IMR-90 (cell line): ENCODE measurements around the gene OR13C9. TPM values are rescaled to one million over a fixed set of nuclear protein-coding genes. Genes with fewer than 3 reads are reported as not detected.

Source experiments
- ATAC-seq: fragments of 200-7000 bp; cut with Tn5 transposase; 2 replicates; pipeline ENCODE4 v1.9.1; 2020; ENCODE audit warnings: low read depth, mild to moderate bottlenecking, moderate library complexity
- BruUV-seq: library from RNA; stranded (reverse); fragments of 400-500 nt; replicated peaks from 2 replicates; lab custom pipeline; 2021; lab: Mats Ljungman, UMichigan
- CTCF ChIA-PET: fragments of 300-600 bp; formaldehyde crosslinking; extraction: SDS; loops from one replicate; lab custom pipeline; 2021; ENCODE audit warnings: antibody characterized with exemption; lab: Yijun Ruan, JAX
- POLR2A ChIA-PET: fragments of 300-600 bp; sonication (Branson Sonifier 250); formaldehyde crosslinking; loops from one replicate; lab custom pipeline; 2022; ENCODE audit warnings: antibody characterized with exemption; ENCODE audit not compliant: unreplicated experiment; lab: Charles Lee
- DNase-seq: peaks from one replicate; pipeline ENCODE4 v3.0.0; 2013
- H2AFZ ChIP-seq: replicated peaks from 2 replicates; pipeline ENCODE3; 2013; ENCODE audit warnings: low read length, mild to moderate bottlenecking; ENCODE audit not compliant: poor library complexity
- H2AK5ac ChIP-seq: 2 replicates; pipeline ENCODE4 v1.6.1; 2013; ENCODE audit warnings: low read depth, low read length, inconsistent platforms
- H2AK9ac ChIP-seq: replicated peaks from 2 replicates; pipeline ENCODE3; 2013; ENCODE audit warnings: mild to moderate bottlenecking, low read depth, low read length, moderate library complexity; ENCODE audit not compliant: poor library complexity
- H2BK120ac ChIP-seq: 2 replicates; pipeline ENCODE4 v1.6.1; 2013; ENCODE audit warnings: low read depth, low read length, inconsistent platforms
- H2BK15ac ChIP-seq: 3 replicates; pipeline ENCODE4 v1.6.1; 2013; ENCODE audit warnings: low read depth, low read length, inconsistent platforms
- H2BK20ac ChIP-seq: 2 replicates; pipeline ENCODE4 v1.6.1; 2013; ENCODE audit warnings: low read depth, mild to moderate bottlenecking, inconsistent platforms, low read length, moderate library complexity
- H2BK5ac ChIP-seq: 2 replicates; pipeline ENCODE4 v1.6.1; 2013; ENCODE audit warnings: mild to moderate bottlenecking, low read depth, low read length, inconsistent platforms; ENCODE audit not compliant: poor library complexity, severe bottlenecking
- H3K14ac ChIP-seq: replicated peaks from 2 replicates; pipeline ENCODE4 v1.6.1; 2013; ENCODE audit warnings: low read depth, low read length, inconsistent platforms
- H3K18ac ChIP-seq: 2 replicates; pipeline ENCODE4 v1.6.1; 2013; ENCODE audit warnings: low read depth, low read length, control low read depth
- H3K23ac ChIP-seq: 2 replicates; pipeline ENCODE4 v1.6.1; 2013; ENCODE audit warnings: low read depth, low read length, inconsistent platforms
- H3K27ac ChIP-seq: 2 replicates; pipeline ENCODE4 v1.5.1; 2013; ENCODE audit warnings: mild to moderate bottlenecking, control low read depth, low read length; ENCODE audit not compliant: insufficient read depth
- H3K27me3 ChIP-seq: 2 replicates; pipeline ENCODE4 v1.6.1; 2013; ENCODE audit warnings: low read length; ENCODE audit not compliant: control insufficient read depth, insufficient read depth
- H3K36me3 ChIP-seq: 2 replicates; pipeline ENCODE4 v1.6.1; 2013; ENCODE audit warnings: low read length, mixed read lengths; ENCODE audit not compliant: control insufficient read depth, insufficient read depth
- H3K4ac ChIP-seq: 2 replicates; pipeline ENCODE4 v1.6.1; 2013; ENCODE audit warnings: low read depth, low read length, inconsistent platforms
- H3K4me1 ChIP-seq: 2 replicates; pipeline ENCODE4 v1.6.1; 2013; ENCODE audit warnings: low read length, mixed read lengths; ENCODE audit not compliant: control insufficient read depth, insufficient read depth
- H3K4me2 ChIP-seq: 2 replicates; pipeline ENCODE4 v1.6.1; 2013; ENCODE audit warnings: low read depth, mild to moderate bottlenecking, control low read depth, low read length, moderate library complexity
- H3K4me3 ChIP-seq: 2 replicates; pipeline ENCODE4 v1.5.1; 2013; ENCODE audit warnings: low read depth, mild to moderate bottlenecking, control low read depth, low read length, moderate library complexity; ENCODE audit not compliant: insufficient read depth
- H3K56ac ChIP-seq: 2 replicates; pipeline ENCODE4 v1.6.1; 2013; ENCODE audit warnings: low read length, inconsistent platforms; ENCODE audit not compliant: insufficient read depth; ENCODE audit errors: extremely low read depth
- H3K79me1 ChIP-seq, 2 experiments: 2 replicates each; pipeline ENCODE4 v1.6.1; 2013; ENCODE audit warnings: low read length in 2 of 2, inconsistent platforms in 1 of 2, low read depth in 1 of 2
- H3K9ac ChIP-seq: 2 replicates; pipeline ENCODE4 v1.6.1; 2013; ENCODE audit warnings: low read depth, low read length, control low read depth
- H3K9me1 ChIP-seq: 2 replicates; pipeline ENCODE4 v1.6.1; 2013; ENCODE audit warnings: low read length, inconsistent platforms; ENCODE audit not compliant: insufficient read depth
- H3K9me3 ChIP-seq: 2 replicates; pipeline ENCODE4 v1.6.1; 2013; ENCODE audit warnings: low read length; ENCODE audit not compliant: control insufficient read depth, insufficient read depth
- H4K20me1 ChIP-seq: 2 replicates; pipeline ENCODE4 v1.6.1; 2013; ENCODE audit warnings: low read length, inconsistent platforms; ENCODE audit not compliant: insufficient read depth
- H4K5ac ChIP-seq: 2 replicates; pipeline ENCODE4 v1.6.1; 2013; ENCODE audit warnings: mild to moderate bottlenecking, low read depth, low read length, control low read depth
- H4K8ac ChIP-seq, 2 experiments: 2 replicates each; pipeline ENCODE4 v1.6.1; 2013; ENCODE audit warnings: low read depth in 2 of 2, low read length in 2 of 2, control low read depth in 1 of 2, inconsistent platforms in 1 of 2
- H4K91ac ChIP-seq: 2 replicates; pipeline ENCODE4 v1.6.1; 2013; ENCODE audit warnings: low read depth, low read length, inconsistent platforms; ENCODE audit not compliant: insufficient read depth
- BHLHE40 ChIP-seq: fragments of 150-350 bp; IDR thresholded peaks from 2 replicates; pipeline ENCODE4 v1.6.1; 2016; ENCODE audit warnings: mild to moderate bottlenecking, low read depth, low read length
- CHD1 ChIP-seq: IDR thresholded peaks from 2 replicates; pipeline ENCODE4 v1.6.1; 2012; ENCODE audit warnings: low read depth, low read length, improper control_type of control experiment
- FOS ChIP-seq: fragments of 150-350 bp; IDR thresholded peaks from 2 replicates; pipeline ENCODE4 v1.6.1; 2016; ENCODE audit warnings: low read depth, low read length
- MAFK ChIP-seq: IDR thresholded peaks from 2 replicates; pipeline ENCODE4 v1.6.1; 2012; ENCODE audit warnings: low read depth, low read length, improper control_type of control experiment
- MAZ ChIP-seq: IDR thresholded peaks from 2 replicates; pipeline ENCODE4 v1.6.1; 2012; ENCODE audit warnings: low read depth, mild to moderate bottlenecking, low read length, improper control_type of control experiment, moderate library complexity, borderline replicate concordance
- MXI1 ChIP-seq: IDR thresholded peaks from 2 replicates; pipeline ENCODE4 v1.6.1; 2012; ENCODE audit warnings: low read depth, mild to moderate bottlenecking, low read length, moderate library complexity, borderline replicate concordance
- NFE2L2 ChIP-seq: fragments of 150-350 bp; IDR thresholded peaks from 2 replicates; pipeline ENCODE4 v1.6.1; 2016; ENCODE audit warnings: low read depth, mild to moderate bottlenecking, low read length
- RCOR1 ChIP-seq: IDR thresholded peaks from 2 replicates; pipeline ENCODE4 v1.6.1; 2012; ENCODE audit warnings: mild to moderate bottlenecking, low read length, improper control_type of control experiment; ENCODE audit not compliant: insufficient replicate concordance
- RFX5 ChIP-seq: IDR thresholded peaks from 2 replicates; pipeline ENCODE4 v1.8.0; 2012; ENCODE audit warnings: low read depth, mild to moderate bottlenecking, low read length, moderate library complexity
- USF2 ChIP-seq: fragments of 150-350 bp; IDR thresholded peaks from 2 replicates; pipeline ENCODE4 v1.6.1; 2017; ENCODE audit warnings: mild to moderate bottlenecking, antibody characterized with exemption, low read length, low read depth
- WGBS, 2 experiments: methylation state at CpG; one replicate each; pipeline versions ENCODE4 v1.1.5 to v1.1.7; 2013; ENCODE audit warnings: missing lambda C conversion rate in 2 of 2; ENCODE audit not compliant: insufficient read length in 1 of 2; ENCODE audit errors: extremely low coverage in 2 of 2; 5-methylcytosine and 5-hydroxymethylcytosine counted together
- dilution Hi-C: fragments of 300-500 bp; cut with HindIII; formaldehyde crosslinking; loops from one replicate; pipeline ENCODE4 v1.14.3; 2018; ENCODE audit warnings: low sequenced_read_pairs; ENCODE audit not compliant: unreplicated experiment
- in situ Hi-C: fragments of 300-500 bp; cut with MboI; formaldehyde crosslinking; loops from 3 replicates; pipeline ENCODE4 v1.14.3; 2019; ENCODE audit warnings: low sequenced_read_pairs, inconsistent platforms, mixed read lengths
- intact Hi-C: fragments of 100-400 bp; cut with micrococcal nuclease; formaldehyde crosslinking; loops from 2 replicates; pipeline ENCODE4 v1.10.0; 2022
- polyA plus RNA-seq, 3 experiments: library from polyadenylated mRNA; depleted of rRNA; stranded (reverse); fragments of >200 nt; gene quantifications; 2 replicates each; pipeline ENCODE4 v1.2.3, GENCODE V29; 2012; ENCODE audit warnings: low replicate concordance in 1 of 3
- total RNA-seq: library from RNA; depleted of rRNA; stranded (reverse); fragments of >200 nt; gene quantifications from 2 replicates; pipeline ENCODE4 v1.2.3, GENCODE V29; 2012
- TF ChIP-seq, protein P1 (sequence below): conservative IDR thresholded peaks from 2 replicates; pipeline ENCODE4 v1.5.1; 2012; ENCODE audit warnings: mild to moderate bottlenecking, low read depth, low read length, improper control_type of control experiment
- TF ChIP-seq, protein P2 (sequence below): fragments of 150-350 bp; IDR thresholded peaks from 2 replicates; pipeline ENCODE4 v1.6.1; 2016; ENCODE audit warnings: low read depth, mild to moderate bottlenecking, low read length, moderate library complexity, borderline replicate concordance

OR13C9 gene
- total and polyA plus RNA-seq, 2 of the 4 experiments (the other 2 are of a cell fraction) = not detected

DNA sequence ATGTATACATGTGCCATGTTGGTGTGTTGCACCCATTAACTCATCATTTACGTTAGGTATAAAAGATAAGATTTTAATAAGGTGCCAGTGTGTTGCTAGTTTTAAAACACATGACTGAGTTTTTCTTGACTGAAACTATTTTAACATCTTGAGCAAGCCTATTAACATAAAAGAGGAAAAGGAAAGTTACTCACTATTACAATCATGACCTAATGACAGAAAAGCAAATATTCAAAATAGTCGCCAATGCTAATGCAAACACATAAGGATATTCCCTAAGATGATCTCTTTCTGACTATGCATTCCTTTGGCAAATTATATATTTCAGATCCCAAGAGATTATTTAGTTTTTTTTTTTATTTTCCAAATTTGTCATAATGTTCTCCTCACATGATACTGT, 6.8 kb downstream of the OR13C9 start:
- Histone ChIP-seq H3K9ac (no peak overlapping the region), H3K14ac (no peak overlapping the region), H3K9me3 (0 out of 2 replicates have a peak, but pooled peaks cover 2% of the 10 kb centered on the region), H3K18ac (no peak overlapping the region), H3K79me1 (no peaks in the 10 kb centered on the region), H3K4me3 (no peak overlapping the region), H3K4ac (no peak overlapping the region), H2BK120ac (no peak overlapping the region), H3K36me3 (no peaks in the 10 kb centered on the region), H4K8ac (no peak overlapping the region), H2AK9ac (no peak overlapping the region), H3K4me1 (no peaks in the 10 kb centered on the region), H4K5ac (no peak overlapping the region), H3K27ac (no peak overlapping the region), H4K20me1 (no peaks in the 10 kb centered on the region), H2BK15ac (no peak overlapping the region), H4K91ac (no peak overlapping the region), H3K27me3 (no peaks in the 10 kb centered on the region), H2AFZ (no peak overlapping the region), H3K4me2 (no peak overlapping the region), H2BK20ac (no peak overlapping the region), H3K9me1 (no peaks in the 10 kb centered on the region), H3K56ac (no peak overlapping the region), H3K23ac (no peak overlapping the region), H2AK5ac (no peak overlapping the region), H2BK5ac (no peak overlapping the region)
- POLR2A ChIA-PET = no interaction called here
- CTCF ChIA-PET = no interaction called here
- in situ Hi-C loops (no loop called here), intact Hi-C loops (no loop called here), dilution Hi-C loops (no loop called here)
- no CpG with 5 or more reads among the region's 2 CpGs for WGBS, 2 experiments
- DNase-seq (no peak), ATAC-seq (no peak)
- no TSS peak for BruUV-seq
- TF ChIP-seq MAFK = no peak
- TF ChIP-seq, protein P1, sequence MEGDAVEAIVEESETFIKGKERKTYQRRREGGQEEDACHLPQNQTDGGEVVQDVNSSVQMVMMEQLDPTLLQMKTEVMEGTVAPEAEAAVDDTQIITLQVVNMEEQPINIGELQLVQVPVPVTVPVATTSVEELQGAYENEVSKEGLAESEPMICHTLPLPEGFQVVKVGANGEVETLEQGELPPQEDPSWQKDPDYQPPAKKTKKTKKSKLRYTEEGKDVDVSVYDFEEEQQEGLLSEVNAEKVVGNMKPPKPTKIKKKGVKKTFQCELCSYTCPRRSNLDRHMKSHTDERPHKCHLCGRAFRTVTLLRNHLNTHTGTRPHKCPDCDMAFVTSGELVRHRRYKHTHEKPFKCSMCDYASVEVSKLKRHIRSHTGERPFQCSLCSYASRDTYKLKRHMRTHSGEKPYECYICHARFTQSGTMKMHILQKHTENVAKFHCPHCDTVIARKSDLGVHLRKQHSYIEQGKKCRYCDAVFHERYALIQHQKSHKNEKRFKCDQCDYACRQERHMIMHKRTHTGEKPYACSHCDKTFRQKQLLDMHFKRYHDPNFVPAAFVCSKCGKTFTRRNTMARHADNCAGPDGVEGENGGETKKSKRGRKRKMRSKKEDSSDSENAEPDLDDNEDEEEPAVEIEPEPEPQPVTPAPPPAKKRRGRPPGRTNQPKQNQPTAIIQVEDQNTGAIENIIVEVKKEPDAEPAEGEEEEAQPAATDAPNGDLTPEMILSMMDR = no peak
- TF ChIP-seq RCOR1 = no peak
- no peak for TF ChIP-seq NFE2L2
- TF ChIP-seq RFX5 = no peak
- TF ChIP-seq USF2 = no peak
- no peak for TF ChIP-seq FOS
- no peak for TF ChIP-seq MAZ
- TF ChIP-seq, protein P2, sequence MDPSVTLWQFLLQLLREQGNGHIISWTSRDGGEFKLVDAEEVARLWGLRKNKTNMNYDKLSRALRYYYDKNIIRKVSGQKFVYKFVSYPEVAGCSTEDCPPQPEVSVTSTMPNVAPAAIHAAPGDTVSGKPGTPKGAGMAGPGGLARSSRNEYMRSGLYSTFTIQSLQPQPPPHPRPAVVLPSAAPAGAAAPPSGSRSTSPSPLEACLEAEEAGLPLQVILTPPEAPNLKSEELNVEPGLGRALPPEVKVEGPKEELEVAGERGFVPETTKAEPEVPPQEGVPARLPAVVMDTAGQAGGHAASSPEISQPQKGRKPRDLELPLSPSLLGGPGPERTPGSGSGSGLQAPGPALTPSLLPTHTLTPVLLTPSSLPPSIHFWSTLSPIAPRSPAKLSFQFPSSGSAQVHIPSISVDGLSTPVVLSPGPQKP = no peak
- no peak for TF ChIP-seq BHLHE40
- no peak for TF ChIP-seq MXI1
- no peak for TF ChIP-seq CHD1
